Rectal smooth muscle tissue (tissue), 1 donor: ENCODE data around the gene SNX11.

ENCODE experiments used
- H3K27ac ChIP-seq: one replicate; pipeline ENCODE4 v1.7.0; 2013; ENCODE audit warnings: low read depth, low read length, inconsistent platforms
- H3K27me3 ChIP-seq: one replicate; pipeline ENCODE4 v1.7.0; 2013; ENCODE audit warnings: low read length; ENCODE audit not compliant: control insufficient read depth, insufficient read depth
- H3K36me3 ChIP-seq: one replicate; pipeline ENCODE4 v1.7.0; 2013; ENCODE audit warnings: low read length; ENCODE audit not compliant: control insufficient read depth, insufficient read depth
- H3K4me1 ChIP-seq: one replicate; pipeline ENCODE4 v1.7.0; 2013; ENCODE audit warnings: low read length; ENCODE audit not compliant: control insufficient read depth, insufficient read depth
- H3K4me3 ChIP-seq: one replicate; pipeline ENCODE4 v1.7.0; 2013; ENCODE audit warnings: low read length
- H3K9ac ChIP-seq: one replicate; pipeline ENCODE4 v1.7.0; 2013; ENCODE audit warnings: low read length

Gene SNX11

DNA sequence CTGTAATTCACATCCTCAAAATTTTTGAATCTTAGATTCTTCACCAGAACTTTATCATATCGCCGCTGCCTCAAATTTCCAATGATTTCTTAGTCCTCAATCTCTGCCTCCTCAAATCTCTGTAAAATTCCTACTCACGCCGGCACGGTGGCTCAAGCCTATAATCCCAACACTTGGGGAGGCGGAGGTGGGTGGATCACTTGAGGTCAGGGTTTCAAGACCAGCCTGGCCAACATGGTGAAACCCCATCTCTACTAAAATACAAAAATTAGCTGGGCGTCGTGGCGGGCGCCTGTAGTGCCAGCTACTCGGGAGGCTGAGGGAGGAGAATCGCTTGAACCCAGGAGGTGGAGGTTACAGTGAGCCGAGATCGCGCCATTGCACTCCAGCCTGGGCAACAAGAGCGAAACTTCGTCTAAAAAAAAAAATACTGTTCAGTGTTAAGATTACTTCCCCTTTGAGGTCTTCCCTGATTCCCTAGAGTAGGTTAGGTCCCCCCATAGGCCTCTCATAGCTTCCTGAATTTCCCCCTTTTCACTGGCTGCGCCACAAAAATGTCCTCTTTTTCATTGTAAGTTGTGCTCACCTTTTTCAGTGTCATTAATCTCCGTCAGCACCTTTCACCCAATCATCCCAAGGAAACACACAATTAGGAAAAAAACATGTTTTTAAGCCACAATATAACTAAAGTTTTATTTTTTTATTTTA lies 5.4 kb upstream of the SNX11 start:
- no peak overlapping the region for H3K27ac ChIP-seq
- no peak overlapping the region for H3K9ac ChIP-seq
- H3K4me3 ChIP-seq: no peak overlapping the region
- H3K27me3 ChIP-seq: no peaks in the 10 kb centered on the region
- H3K36me3 ChIP-seq: no peaks in the 10 kb centered on the region
- H3K4me1 ChIP-seq: no peaks in the 10 kb centered on the region

DNA sequence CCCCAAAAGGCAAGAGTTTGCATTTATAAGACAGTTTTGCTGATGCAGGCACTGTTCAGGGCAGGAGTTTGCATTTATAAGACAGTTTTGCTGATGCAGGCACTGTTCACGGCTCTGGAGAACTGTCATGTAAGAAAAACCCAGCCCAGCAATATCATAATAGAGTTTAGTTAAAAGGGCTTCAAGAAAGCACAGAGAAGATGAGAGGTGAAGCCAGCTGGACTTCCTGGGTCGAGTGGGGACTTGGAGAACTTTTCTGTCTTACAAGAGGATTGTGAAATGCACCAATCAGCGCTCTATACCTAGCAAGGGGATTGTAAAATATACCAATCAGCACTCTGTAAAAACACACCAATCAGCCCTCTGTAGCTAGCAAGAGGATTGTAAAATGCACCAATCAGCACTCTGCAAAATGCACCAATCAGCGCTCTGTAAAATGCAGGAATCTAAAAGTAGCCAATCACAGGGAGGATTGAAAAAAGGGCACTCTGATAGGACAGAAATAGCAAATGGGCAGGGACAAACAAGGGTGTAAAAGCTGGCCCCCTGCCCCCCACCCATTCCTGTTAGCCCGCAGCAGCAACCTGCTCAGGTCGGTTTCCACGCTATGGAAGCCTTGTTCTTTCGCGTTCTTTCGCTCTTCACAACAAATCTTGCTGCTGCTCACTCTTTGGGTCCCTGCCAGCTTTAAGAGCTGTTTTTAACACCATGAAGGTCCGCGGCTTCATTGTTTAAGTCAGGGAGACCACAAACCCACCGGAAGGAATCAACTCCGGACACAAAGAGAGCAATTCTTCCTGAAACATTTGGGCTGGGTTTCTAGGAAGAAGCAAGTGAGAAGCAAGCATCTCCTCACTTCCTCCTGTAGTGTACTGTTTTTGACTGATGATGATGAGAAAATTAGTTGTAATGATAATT lies 4.5 kb upstream of the SNX11 start:
- Histone ChIP-seq H3K27ac (no peak overlapping the region), H3K4me3 (no peak overlapping the region), H3K9ac (no peak overlapping the region), H3K27me3 (no peaks in the 10 kb centered on the region), H3K36me3 (no peaks in the 10 kb centered on the region), H3K4me1 (no peaks in the 10 kb centered on the region)

- no peaks in the 10 kb centered on the region for H3K36me3 ChIP-seq
- no peak overlapping the region for H3K9ac ChIP-seq
- no peak overlapping the region for H3K4me3 ChIP-seq
- no peaks in the 10 kb centered on the region for H3K27me3 ChIP-seq
- H3K27ac ChIP-seq: no peak overlapping the region
- no peaks in the 10 kb centered on the region for H3K4me1 ChIP-seq
These were observed 3.1 kb upstream of the SNX11 start for GRCh38 chr17:48104440-48104839.

- Histone ChIP-seq H3K4me1 (no peaks in the 10 kb centered on the region), H3K4me3 (peak overlapping the region; percentile 93), H3K27ac (peak overlapping the region; percentile 94), H3K27me3 (no peaks in the 10 kb centered on the region), H3K9ac (peak overlapping the region; percentile 86), H3K36me3 (no peaks in the 10 kb centered on the region)
These were observed 797 bp upstream of the SNX11 start for GRCh38 chr17:48106802-48107136.

GRCh38 chr17:48110761-48111160 lies 3.2 kb downstream of the SNX11 start:
- Histone ChIP-seq H3K27ac (no peak overlapping the region), H3K9ac (no peak overlapping the region), H3K4me3 (no peak overlapping the region), H3K36me3 (no peaks in the 10 kb centered on the region), H3K4me1 (no peaks in the 10 kb centered on the region), H3K27me3 (no peaks in the 10 kb centered on the region)

DNA sequence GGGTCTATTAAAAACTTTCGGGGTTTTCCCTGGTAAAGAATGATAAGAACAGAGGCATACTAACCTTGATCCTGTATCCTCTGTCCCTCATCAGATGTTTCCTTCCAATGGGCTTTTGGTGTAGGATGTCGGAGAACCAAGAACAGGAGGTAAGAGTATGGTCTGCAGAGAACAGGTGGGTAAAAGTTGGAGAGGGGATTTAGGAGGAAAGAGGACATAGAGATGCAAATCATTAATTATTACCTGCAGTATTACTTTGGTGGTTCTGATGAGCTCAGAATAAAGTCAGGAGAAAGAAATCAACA lies 4.3 kb downstream of the SNX11 start:
- Histone ChIP-seq H3K36me3 (no peaks in the 10 kb centered on the region), H3K27ac (no peak overlapping the region), H3K9ac (no peak overlapping the region), H3K4me3 (no peak overlapping the region), H3K27me3 (no peaks in the 10 kb centered on the region), H3K4me1 (no peaks in the 10 kb centered on the region)

DNA sequence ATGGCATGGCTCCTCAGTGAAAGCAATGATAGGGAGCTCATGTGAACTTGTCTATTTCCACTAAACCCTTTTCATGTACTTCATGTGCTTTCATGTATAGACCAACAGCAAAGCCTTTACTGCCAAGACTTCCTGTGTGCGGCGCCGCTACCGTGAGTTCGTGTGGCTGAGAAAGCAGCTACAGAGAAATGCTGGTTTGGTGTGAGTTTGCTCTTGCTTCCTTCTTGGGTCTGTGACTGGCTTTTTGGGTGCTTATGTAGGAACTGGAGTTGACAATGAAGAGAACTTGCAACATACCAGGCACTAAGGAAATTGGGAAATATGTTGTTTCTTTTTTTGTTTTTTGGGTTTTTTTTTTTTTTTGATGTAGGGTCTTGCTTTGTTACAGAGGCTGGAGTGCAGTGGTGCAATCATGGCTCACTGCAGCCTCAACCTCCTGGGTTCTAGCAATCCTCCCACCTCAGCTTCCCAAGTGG lies 5.7 kb downstream of the SNX11 start:
- Histone ChIP-seq H3K9ac (no peak overlapping the region), H3K36me3 (no peaks in the 10 kb centered on the region), H3K4me1 (no peaks in the 10 kb centered on the region), H3K27me3 (no peaks in the 10 kb centered on the region), H3K4me3 (no peak overlapping the region), H3K27ac (no peak overlapping the region)

- no peak overlapping the region for H3K4me3 ChIP-seq
- no peak overlapping the region for H3K27ac ChIP-seq
- H3K9ac ChIP-seq: no peak overlapping the region
- peaks cover 18% of the 10 kb centered on the region for H3K36me3 ChIP-seq
- no peaks in the 10 kb centered on the region for H3K4me1 ChIP-seq
- no peaks in the 10 kb centered on the region for H3K27me3 ChIP-seq
These were observed 14.5 kb downstream of the SNX11 start for GRCh38 chr17:48121923-48122664.

DNA sequence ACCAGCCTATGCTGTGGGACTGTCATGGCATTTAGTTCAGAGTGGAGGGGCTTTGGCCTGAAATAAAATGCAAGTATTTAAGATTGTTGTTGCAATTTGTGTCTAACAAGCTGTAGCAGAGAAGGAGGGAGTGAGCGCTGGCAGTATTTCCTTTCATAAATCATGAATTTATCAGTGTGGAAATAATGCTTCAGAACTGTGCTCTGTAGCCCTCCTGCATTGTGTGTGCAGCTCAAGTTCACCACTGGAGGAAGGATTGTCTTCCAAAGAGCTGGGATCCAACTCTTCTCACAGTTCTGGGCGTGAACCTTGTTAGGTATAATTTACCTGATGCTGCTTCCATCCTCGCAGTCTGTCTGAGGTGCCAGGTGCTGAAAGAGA lies 15.1 kb downstream of the SNX11 start:
- Histone ChIP-seq H3K4me3 (no peak overlapping the region), H3K27me3 (no peaks in the 10 kb centered on the region), H3K36me3 (peaks cover 18% of the 10 kb centered on the region), H3K9ac (no peak overlapping the region), H3K4me1 (no peaks in the 10 kb centered on the region), H3K27ac (no peak overlapping the region)

DNA sequence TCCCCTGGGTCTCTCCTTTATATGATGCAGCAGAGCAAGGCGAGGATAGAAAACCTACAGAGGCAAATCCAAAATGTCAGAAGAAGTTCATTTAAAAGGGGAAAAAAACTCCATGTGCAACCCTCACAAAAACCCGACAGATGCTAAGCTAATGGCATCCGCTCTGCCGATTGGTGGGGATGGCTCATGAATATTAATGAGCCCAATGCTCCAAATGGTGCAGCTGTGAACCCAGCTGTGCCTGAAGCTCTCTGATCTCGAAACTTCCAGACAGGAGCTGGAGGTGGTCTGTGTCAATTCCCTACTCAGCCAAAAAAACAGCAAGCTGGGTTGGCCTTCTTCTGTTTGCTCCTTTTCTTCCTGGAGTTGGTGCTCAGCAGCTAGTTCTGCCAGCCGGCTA lies 15.5 kb downstream of the SNX11 start:
- H3K9ac ChIP-seq: no peak overlapping the region

GRCh38 chr17:48123776-48124388 lies 16.3 kb downstream of the SNX11 start:
- H3K27me3 ChIP-seq: no peaks in the 10 kb centered on the region
- H3K36me3 ChIP-seq: peaks cover 15% of the 10 kb centered on the region
- no peak overlapping the region for H3K27ac ChIP-seq
- H3K9ac ChIP-seq: no peak overlapping the region
- no peaks in the 10 kb centered on the region for H3K4me1 ChIP-seq
- H3K4me3 ChIP-seq: no peak overlapping the region

More for the DNA sequence above, 15.5 kb downstream of the SNX11 start:
- no peak overlapping the region for H3K4me3 ChIP-seq
- H3K4me1 ChIP-seq: no peaks in the 10 kb centered on the region
- no peak overlapping the region for H3K27ac ChIP-seq
- no peaks in the 10 kb centered on the region for H3K27me3 ChIP-seq
- H3K36me3 ChIP-seq: peaks cover 18% of the 10 kb centered on the region

DNA sequence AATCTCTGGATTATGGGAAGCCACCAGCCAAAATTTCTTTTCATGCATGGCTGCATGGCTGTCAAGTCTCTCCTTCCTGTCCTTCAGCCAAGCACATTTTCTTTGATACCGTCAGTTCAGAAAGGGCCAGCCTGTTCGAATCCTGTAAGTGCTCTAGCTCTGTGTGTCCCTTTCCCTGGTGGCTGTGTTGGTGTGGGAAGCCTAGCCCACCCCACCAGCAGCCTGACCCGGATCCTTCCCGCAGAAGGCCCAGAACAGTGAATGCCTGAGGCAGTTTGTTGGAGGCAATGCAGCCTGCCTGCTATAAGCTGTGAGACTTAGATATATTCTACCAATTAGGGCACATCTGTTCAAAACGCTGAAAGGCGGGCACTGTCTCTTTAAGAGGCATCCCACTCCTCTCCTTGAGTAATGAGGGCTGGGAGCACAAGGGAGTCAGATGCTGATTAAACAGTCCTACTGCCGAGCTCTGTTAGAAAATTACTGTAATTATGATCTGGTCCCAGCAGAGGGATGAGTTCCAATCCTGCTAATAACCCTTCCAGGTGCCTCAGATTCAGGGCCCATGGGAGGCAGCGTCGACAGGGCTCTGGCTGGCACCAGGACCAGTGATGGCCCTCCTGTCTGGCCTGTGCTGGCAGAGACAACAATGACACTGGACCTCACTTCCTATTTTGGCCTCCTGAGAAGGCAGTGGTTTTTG lies 18.4 kb downstream of the SNX11 start:
- Histone ChIP-seq H3K9ac (no peak overlapping the region), H3K27me3 (no peaks in the 10 kb centered on the region), H3K36me3 (peaks cover 13% of the 10 kb centered on the region), H3K4me3 (no peak overlapping the region), H3K27ac (no peak overlapping the region), H3K4me1 (no peaks in the 10 kb centered on the region)
